Erythroblast (primary cell): Measurements from ENCODE around the gene MATN3.

Experiments used
- GATA1 ChIP-seq: IDR thresholded peaks from 2 replicates; pipeline ENCODE4 v1.6.1; 2011; ENCODE audit warnings: low read depth, mild to moderate bottlenecking, control low read depth, low read length, moderate library complexity
- POLR2A ChIP-seq: IDR thresholded peaks from 2 replicates; pipeline ENCODE4 v1.6.1; 2011; ENCODE audit warnings: mild to moderate bottlenecking, low read length

- TF ChIP-seq POLR2A (no peak), GATA1 (no peak)
These were observed 70.3 kb downstream of the MATN3 start for GRCh38 chr2:19942199-19942598.
